HG03342 (cell line): ENCODE measurements around the gene ARHGEF28.

Experiments
- ATAC-seq: cut with Tn5 transposase; IDR thresholded peaks from one replicate; pipeline ENCODE4 v1.9.1; 2021; ENCODE audit warnings: mild to moderate bottlenecking, moderate library complexity; ENCODE audit not compliant: unreplicated experiment

ARHGEF28 gene

GRCh38 chr5:73770172-73771025 lies 144.4 kb downstream of the ARHGEF28 start:
- ATAC-seq, result no peak

DNA sequence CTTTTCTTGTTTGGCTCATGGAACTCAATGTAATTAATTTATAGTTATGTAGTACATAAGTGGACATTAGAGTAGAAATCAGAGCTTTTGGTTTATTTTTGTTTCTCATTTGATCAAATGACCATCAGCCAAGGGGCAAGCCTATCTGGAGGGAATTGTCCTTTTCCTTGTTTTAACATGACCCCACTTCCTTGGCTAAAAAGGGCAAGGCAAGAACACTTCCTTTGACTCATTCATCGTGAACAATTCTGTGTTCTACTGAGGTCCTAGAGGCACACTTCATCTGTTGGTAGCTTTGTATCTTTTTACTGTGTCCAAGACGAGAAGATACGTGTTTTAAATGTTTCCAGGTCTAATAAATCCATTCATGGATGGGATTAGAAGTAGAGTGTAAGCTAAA lies 148.9 kb downstream of the ARHGEF28 start:
- no peak for ATAC-seq

- ATAC-seq, result no peak
Measured at GRCh38 chr5:73776405-73776804, 150.4 kb downstream of the ARHGEF28 start.

DNA sequence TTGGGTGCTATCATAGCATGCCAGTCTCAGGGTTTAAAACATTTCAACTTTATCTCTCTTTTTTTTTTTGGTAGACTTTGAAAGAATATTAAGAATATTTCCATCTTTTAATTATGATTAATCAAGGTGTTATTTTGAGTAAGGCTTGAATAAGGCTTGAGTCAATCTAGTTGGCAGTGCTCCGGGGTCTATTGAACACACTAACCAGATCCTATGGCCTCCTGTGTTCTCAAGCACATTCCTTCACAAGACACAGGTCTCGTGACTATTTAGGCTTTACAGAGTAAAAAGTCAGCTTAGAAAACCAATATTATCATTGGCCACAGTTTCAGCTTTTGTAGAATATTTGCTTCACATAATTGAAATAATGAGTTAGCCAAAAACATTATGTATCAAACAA lies 151.2 kb downstream of the ARHGEF28 start:
- ATAC-seq, result no peak

DNA sequence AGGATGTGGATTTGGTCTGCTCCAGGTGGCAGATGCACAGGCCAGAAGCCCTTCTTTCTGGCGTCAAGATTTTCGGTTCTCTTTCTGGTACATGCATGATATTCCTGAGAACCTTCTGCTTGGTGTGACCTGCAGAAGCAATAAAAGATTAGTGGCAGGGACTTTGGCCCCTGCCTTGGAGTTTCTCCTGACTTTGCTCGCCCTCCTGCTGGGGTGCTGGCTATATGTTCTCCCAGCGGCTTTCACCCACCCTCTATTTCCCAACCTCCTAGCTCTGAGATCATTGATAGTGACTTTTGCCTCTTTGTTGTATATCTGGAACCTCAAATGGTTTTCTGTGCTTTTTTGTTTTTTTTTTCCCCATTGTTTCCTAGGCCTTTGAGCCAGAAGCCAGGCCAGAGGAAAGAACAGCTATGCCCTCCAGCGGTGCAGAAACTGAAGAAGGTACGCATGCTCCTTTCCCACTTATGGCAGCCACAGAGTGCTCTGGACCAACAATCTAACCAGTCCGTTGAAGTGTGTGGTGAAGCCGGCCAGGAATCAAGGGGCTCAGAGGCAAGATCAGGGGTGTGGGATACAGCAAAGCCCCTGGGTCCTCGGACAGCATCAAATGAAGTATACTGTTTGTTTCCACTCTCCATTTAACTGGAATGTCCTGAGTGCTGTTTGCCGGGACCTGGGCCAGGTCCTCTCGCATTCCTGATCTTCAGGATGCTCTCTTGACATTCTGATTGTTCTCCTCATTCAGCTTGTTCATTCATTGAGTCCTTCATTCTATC lies 154.5 kb downstream of the ARHGEF28 start:
- ATAC-seq, result no peak

- no peak for ATAC-seq
Measured at GRCh38 chr5:73781107-73781768, 155.2 kb downstream of the ARHGEF28 start.

GRCh38 chr5:73783828-73784227 lies 157.8 kb downstream of the ARHGEF28 start:
- ATAC-seq, result no peak

DNA sequence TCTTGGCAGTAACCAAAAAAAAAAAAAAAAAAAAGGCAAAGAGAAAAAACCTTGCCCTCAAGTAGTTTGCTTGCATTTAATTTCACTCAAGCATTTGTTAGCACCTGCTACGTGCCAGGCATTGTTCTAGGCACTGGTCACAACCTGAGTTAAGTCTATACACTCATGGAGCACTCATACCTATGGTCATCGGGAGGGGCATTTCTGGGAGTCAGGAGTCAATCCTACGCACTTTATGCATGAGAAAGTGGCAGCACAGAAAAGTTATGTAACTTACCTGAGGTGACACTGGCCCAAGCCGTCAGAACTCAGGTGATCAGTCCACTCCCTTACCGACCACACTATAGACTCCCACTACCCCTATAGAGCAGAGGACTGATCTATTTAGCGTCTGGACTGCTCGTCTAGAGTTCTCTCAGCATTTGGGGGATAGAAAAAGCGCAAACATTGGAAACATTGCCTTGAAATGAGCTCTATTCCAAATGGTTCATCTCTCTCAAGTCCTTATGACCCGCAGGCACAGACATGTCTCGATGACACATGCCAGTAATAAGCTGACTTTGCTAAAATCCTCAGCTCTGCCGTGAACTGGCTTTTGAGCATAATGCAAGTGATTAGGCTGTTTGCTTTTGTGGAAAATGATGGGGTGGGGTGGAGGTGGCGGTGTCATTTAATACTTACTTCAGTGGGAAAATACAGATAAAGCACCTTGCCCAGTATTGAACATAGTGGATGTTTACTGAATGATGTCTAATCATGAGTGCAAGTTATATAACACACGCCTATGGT lies 160.2 kb downstream of the ARHGEF28 start:
- ATAC-seq, result no peak

GRCh38 chr5:73789851-73790281 lies 163.9 kb downstream of the ARHGEF28 start:
- no peak for ATAC-seq

GRCh38 chr5:73791389-73791788 lies 165.4 kb downstream of the ARHGEF28 start:
- ATAC-seq, result no peak

DNA sequence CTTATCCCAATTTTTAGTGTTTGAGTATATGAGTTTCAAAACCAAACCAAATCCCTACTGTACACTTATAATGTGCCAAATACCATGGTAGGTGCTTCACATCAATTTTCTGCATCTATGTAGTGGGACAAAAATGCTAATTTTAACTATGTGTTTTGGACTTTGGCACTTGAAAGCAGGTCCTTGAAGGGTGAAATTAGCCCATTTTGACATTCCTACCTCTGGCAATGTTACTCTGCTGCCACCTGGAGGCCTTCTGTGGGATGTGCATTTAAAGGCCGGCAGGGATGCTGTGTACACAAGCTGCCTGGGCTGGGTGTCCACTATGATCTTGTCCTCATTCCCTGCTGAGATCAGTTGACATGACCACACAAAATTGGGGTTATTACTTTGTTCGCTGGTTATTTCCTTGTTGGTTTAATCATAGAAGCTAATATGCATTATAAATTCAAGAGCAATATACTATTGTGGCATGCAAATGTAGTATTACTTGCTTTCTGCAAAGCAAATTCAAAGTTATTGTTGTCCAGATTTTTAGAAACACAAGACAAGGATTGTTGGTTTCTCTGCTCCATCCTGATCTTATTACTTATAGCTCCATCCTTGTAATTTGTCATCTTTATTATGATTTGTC lies 166.8 kb downstream of the ARHGEF28 start:
- peak; percentile 53 for ATAC-seq

GRCh38 chr5:73793911-73794310 lies 167.9 kb downstream of the ARHGEF28 start:
- no peak for ATAC-seq

GRCh38 chr5:73796164-73797131 lies 170.5 kb downstream of the ARHGEF28 start:
- peak; percentile 67 for ATAC-seq

- no peak for ATAC-seq
Measured at GRCh38 chr5:73797132-73797510, 171.1 kb downstream of the ARHGEF28 start.

DNA sequence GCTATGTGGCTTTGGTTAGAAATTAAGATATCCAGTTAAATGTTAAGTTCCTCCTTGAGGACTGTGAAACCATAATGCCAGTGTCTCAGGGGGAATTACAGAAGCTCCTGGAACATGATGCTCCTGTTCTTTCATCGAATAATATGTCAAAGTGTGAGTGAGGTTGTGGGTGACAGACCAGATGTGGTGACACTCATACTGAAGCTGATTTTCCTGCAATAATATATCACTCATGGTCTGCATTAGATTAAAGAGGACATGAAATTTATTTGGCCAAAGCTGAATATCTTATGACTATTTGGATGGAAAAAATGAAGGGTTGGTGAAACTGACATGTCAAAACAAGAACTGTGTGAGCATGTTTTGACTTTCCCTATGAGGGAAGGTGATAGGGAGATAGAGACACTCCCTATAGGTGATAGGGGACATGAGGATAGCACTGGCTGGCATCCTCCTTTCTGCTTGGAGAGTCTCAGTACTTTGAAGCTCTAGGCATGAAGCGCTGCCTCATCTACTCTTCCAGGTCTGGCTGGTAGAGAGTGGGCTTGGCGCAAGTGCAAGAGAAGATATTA lies 173.5 kb downstream of the ARHGEF28 start:
- ATAC-seq, result no peak

GRCh38 chr5:73801686-73802085 lies 175.7 kb downstream of the ARHGEF28 start:
- ATAC-seq, result no peak

- no peak for ATAC-seq
Measured at GRCh38 chr5:73805449-73805848, 179.5 kb downstream of the ARHGEF28 start.

DNA sequence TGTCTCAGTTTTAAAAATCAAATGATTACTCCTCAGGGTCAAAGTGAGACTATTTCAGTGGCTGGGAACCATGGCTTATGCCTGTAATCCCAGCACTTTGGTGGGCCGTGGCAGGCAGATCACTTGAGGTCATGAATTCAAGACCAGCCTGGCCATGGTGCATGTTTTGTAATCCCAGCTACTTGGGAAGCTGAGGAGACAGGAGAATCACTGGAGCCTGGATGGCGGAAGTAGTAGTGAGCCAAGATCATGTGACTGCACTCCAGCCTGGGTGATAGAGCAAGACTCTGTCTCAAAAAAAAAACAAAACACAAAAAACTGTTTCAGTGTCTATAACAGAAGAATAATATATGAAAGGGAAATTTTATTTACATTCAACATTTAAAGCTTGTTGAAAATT lies 182.9 kb downstream of the ARHGEF28 start:
- ATAC-seq, result no peak

- no peak for ATAC-seq
Measured at GRCh38 chr5:73810429-73810828, 184.4 kb downstream of the ARHGEF28 start.
